GM12878 (cell line): ENCODE results near the gene XPO5.

ENCODE experiments used
- IKZF1 ChIP-seq: fragments of 450-650 bp; conservative IDR thresholded peaks from 2 replicates; pipeline ENCODE4 v1.6.1; 2017; ENCODE audit warnings: antibody characterized with exemption, mild to moderate bottlenecking
- SIN3A ChIP-seq: IDR thresholded peaks from 2 replicates; pipeline ENCODE4 v1.6.1; 2012; ENCODE audit warnings: low read depth, low read length, improper control_type of control experiment

DNA sequence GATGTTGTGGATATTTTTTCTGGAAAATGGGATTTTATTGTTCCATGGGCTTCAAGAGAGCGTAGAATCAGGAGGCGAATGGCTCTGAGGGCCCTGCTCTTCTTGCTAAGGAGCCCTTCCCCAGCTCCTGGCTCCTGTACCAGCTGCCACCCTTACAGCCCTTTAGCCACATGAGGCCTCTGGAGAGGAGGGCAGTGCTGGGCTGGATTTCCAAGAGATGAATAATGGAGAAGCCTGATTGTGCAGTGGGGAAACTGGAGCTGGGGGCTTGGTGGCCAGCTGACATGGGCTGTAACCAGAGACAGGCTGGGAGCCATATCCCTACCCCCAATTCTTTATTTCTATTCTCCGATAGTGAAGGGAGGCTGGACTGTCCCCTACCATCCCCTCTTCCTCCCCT lies 74.9 kb downstream of the XPO5 start:
- TF ChIP-seq IKZF1 (no peak), SIN3A (no peak)
